HK-2 (cell line): ENCODE data around the gene NREP.
"Not testable (repeated sequence)": the region's sequence is repeated elsewhere in the genome, so short reads cannot be mapped to it uniquely, and the experiment has no call there.

ENCODE experiments used
- DNase-seq: peaks from one replicate; pipeline ENCODE4 v3.0.0-alpha.2; 2018; ENCODE audit not compliant: unreplicated experiment

NREP gene

DNA sequence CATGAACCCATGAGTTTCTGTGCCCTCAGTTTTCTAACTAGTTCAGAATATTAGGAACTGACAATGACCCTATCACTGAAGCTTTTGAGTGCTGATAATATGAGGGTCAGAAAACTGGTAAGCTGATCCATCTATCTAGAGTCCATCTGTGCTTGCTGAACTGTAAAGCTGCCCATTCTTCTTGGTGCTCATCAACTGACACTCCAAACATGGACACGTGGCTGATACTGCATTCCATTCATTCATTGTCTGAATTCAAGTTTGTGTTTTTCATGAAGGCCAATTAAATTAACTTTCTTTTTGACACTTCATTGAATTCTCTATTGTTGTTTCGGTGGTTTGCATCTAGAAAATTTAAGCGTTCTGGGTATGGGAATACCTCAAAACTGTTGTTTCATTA, 17.6 kb downstream of the NREP start:
- no peak for DNase-seq

DNA sequence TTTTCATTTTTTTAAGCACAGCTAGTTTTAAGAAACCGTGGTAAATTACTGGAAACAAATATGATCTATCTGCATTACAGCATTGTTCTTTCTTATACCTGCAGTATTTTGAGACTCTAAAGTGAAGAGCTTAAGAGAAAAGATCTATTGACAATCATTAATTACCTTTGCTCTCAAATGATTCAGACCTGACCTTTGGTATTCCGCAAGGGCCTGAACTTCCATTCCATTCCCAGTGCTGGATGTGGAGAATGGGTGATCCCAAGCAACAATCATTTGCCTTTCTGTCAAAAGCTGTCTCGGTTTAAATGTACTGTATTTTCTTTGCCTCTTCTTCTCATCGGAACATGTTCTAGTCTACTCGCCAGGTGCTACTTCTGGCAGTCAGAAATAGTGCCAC, 18.9 kb downstream of the NREP start:
- no peak for DNase-seq

DNA sequence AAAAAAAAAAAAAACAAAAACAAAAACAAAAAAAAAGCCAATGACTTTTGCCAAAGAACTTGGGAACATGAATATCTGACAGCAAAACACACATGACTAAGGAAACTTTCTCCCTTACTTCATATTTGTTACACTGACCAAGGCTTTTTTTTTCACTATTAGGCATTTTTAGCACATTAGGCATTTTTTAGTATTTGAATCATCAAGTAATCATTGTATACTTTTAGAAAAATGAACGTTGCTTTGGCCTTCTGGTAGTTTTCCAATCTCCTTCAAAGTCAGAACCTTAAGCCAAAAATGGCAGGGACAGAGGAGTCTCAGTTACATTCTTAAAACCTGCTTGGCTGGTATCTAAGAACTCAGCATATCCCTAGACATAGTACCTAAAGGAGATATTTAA, 19.3 kb downstream of the NREP start:
- DNase-seq = no peak

DNA sequence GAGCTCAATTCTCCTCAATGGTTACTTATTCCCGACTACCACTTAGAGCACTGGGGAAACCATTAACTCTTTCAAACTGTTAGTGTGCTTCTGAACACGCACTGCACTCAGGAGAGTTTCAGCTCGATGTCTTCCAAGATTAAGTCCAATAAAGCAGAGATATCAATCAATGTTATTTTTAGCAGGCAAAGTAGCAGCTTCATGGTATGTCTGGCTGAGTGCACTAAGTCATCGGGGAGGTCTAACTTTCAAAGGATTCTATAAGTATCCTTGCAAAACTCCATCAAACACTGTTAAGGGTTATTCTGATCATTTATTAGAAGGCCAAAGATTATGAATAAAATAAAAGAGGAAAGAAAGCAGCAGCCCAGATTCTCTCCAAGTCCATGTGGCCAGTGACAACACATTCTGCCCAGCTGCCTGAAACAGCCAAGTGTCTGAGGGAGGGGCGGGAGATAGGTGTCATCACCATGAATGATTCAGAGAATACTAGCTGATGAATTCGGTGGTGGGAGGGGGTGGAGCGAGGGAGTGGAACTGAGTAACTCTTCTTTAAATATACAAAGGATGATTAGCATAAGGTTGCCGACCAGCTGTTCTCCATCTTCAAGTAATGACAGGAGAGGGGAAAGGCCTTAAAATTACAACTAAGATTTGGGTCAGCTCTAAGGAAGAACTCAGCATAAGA, 21.3 kb downstream of the NREP start:
- peak; percentile 60 for DNase-seq

DNA sequence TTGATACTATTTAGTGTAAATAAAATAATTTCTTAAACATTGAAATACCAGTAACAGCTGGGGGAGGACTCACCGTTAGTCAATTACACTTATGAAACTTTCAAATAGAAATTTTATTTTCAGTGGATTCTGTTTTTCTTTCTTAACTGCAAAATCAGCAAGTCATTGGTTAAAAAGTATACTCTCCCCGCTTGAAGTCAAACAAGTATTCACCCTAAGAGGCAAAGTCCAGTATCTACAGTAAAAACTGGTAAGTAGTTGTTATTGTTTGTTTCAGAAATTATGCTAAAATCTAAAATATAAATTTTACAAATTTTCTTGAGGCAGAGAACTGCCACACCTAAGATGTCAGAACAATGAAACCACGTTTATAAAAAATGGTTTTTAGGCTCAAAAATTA, 22.4 kb downstream of the NREP start:
- DNase-seq = no peak

DNA sequence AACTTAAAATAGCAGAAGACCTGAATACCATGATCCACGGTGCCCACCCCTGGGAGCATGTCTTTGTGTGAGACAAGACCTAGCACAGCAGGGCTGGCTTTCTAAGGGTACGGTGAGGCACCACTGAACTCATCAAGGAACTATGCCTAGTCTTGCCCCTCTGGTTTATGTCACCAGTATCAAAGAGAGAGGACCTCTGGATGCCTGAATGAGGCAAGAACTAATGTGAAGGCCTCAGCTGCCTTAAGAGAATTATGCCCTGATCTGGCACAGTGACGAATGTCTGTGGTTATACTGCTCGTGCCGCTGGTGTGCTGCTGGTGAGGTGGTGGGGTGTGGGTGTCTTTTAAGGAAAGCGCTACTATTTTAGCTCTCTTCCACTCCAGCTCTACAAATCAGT, 23.0 kb downstream of the NREP start:
- DNase-seq = no peak

DNA sequence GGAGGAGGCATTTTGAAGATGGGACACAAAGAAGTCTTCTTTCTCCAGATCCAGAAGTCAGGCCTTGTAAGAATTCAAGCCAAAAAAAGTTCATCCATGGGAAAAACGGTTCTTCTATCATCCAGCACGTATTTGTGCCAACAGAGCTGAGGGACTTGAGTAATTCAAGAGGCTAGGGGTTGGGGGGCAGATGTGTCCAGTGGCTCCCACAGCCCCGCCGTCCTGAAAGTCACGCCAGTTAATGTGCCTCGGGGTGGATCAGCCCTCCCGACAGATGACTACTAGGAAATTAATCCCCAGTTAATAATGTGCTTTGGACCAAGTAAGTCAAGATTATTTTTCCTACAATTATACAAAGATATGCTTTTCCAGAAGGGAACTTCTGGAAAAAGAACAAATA, 23.4 kb downstream of the NREP start:
- no peak for DNase-seq

DNA sequence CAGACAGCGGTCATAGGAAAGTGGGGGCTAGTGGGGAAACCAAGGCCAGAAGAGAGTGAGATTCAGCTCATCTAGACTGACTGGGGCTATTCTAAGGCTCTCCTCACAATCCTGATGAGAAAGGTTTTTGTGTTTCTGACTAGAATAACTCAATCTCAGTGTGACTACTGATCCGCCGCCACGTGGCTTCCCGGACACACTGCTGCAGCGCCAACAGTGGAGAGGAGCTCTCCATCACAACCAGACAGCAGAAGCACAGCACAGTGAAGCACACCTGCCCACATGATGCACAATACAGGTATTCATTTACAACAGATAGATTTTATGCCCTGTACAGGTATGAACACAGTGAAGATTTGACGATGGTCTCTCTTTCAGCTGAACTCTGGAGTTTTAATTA, 25.4 kb downstream of the NREP start:
- no peak for DNase-seq

DNA sequence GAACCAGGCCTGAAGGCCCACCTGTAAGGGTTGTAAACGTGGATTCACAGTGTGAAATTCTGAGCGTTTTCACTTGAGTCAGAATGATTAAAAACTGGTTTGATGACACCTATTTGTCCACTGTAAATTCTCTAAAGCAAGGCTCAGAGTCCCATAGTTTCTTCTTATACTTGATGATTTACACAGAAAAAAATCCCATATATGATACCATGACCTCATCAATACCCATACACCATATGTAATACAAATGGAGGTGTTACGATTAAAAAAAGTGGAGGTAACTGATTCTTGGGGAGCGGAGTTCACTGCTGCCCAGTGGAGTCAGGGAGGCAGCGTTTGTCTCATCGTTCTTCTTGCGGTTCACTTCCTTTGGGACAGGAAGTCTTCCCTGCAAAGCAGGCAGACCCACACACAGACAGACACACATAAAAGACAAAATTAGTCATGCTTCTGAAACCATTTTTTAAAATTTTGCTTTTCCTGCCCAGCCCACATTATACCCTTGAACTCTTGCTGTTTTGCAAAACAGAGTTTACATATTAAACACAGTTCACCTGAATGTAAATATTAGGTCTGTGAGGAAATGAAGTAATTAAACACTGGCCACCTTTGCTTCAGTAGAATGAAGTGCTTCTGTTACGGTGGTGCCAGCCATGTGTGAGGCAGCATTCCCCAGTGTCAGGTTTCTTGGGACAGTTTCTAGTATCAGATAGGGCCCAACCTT, 26.2 kb downstream of the NREP start:
- no peak for DNase-seq

DNA sequence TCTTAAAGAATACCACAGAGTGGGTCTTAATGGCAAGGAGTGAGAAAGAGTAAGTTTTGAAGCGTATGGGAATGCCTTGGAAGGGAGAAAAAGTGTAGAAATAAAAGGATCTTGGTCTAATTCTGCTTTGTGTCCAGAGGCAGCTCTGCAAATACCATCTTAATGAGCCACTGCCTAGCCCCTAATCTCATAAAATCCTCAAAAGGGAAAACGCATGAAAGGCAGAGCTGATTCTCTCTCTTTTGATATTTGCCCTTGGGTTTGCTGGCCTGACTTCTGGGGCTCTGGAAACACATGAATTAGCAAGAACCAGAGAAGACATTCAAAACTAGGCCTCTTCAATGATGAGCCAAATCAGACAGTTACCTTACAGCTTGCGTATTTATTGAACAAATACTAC, 28.1 kb downstream of the NREP start:
- no peak for DNase-seq

DNA sequence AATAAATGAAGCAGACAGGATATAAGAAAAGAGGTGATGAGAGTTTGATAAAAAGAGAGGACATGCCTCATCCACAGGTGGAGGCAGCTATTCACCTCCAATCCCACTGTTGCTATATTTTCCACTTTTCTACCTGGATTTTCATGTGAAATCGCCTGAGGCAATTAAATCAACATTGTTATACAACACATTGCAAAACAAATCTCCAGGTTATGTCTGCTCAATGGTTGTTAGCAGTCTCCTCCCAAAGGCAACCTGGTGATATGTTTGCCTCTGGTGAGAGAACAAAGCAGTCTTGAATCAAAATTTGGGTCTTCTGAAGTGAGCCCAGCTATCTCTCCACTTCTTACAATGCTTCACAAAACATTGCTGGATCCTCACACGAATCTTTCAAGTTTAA, 30.0 kb downstream of the NREP start:
- no peak for DNase-seq

DNA sequence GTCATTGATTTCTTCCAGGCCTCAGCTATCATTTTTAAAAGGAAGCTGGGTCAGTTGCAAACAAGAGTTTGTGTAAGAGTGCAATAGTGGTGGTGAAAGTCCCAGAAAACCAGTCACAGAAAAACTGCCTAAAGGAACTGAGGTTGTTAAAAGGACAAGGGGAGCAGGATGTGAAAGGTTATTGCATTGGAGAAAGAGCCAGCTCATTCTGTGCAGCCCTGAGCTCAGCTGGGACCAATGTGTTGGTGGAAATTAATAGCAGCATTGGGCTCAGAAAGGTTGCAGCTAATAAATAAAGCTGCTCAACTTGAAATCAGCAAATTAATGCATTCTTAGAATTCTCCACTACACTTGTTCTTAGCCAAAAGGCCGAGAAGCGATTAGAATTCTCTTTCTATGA, 34.9 kb downstream of the NREP start:
- no peak for DNase-seq

DNA sequence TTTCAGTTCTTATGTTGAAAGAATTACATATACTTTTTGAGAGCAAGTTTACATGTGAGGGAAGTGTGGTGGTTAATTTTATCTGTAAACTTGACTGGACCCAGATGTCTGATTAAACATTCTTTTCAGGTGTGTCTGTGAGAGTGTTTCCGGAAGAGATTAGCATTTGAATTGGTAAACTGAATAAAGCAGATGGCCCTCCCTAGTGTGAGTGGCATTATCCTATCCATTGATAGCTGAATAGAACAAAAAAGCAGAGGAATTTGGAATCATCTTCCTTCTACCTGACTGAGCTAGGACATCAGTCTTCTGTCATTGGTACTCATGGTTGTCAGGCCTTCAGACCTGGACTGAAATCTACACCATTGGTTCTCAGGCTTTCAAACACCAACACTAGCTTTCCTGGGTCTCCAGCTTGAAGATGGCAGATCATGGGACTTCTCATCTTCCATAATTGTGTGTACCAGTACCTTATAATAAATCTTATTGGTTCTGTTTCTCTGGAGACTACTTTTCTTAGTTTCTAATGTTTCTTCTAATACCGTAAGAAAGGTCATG, 36.6 kb downstream of the NREP start:
- DNase-seq = no peak

DNA sequence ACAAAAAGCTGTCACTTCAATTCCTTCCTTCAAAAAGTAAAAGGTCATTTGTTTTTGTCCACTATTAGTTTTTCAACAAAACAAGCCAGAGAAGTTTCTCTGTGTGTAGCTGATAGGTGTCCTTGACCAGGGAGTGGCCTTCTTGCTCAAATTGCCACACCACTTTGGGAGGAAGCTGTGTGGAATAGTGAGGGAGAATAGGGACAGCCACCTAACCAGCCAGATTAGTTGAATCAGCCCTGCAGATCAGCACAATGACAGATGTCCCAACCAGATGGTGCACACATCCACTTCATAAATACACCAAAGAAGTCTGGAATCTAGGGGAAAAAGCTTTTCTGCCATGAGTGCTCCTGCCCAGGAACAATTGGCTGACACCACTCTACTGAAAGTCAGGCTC, 37.2 kb downstream of the NREP start:
- no peak for DNase-seq

DNA sequence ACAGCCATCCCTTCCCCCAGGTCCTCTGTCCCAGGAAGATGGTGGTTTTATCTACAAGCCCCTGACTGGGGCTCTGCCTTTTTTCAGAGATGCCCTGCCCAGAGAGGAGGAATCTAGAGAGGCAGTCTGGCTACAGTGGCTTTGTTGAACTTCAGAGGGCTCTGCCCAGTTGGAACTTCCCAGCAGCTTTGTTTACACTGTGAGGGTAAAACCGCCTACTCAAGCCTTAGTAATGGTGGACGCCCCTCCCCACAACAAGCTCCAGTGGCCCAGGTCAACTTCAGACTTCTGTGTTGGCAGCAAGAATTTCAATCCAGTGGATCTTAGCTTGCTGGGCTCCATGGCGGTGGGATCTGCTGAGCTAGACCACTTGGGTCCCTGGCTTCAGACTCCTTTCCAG, 40.2 kb downstream of the NREP start:
- not testable (repeated sequence) for DNase-seq

DNA sequence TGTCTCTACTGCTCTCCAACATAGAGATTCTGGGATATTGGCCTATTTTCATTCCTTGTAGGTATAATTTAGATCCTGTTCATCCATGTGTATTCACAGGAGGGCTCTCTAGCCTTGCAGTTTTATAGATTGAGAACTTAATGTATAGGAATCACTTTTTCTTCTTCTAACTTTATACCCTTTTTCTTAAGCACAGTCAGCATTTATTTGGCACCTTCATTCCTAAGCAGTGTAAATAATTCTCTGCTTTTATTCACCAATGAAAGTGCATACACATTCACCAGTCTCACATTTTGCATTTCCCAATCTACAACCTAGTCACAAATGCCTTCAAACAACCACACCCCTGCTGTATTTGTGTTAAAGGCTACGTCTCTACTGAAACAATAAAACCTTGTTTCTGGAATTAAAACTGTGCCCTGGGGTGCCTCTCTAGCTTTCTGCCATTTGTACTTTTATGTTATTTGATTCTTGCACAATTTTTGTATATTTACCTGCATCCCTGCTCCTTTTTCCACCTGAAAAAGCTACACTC, 49.3 kb downstream of the NREP start:
- no peak for DNase-seq

DNA sequence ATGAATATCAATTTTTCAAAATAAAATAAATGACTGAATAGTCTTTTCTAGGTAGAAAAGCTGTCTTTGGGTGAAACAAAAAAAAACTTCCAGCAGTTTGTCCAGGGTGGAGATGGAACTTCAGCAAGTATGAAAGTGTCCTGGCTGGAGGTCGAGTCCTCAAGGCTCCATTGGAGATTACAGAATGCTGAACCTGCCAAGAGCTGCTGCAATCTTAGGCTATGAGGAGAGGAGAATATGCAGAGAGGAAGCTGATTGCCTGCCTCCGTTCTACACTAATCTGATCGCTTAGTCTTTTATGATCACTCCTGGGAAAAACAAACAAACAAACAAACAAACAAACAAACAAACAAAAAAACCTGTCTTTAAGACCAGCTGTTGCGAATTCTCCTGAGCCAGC, 50.6 kb downstream of the NREP start:
- no peak for DNase-seq

DNA sequence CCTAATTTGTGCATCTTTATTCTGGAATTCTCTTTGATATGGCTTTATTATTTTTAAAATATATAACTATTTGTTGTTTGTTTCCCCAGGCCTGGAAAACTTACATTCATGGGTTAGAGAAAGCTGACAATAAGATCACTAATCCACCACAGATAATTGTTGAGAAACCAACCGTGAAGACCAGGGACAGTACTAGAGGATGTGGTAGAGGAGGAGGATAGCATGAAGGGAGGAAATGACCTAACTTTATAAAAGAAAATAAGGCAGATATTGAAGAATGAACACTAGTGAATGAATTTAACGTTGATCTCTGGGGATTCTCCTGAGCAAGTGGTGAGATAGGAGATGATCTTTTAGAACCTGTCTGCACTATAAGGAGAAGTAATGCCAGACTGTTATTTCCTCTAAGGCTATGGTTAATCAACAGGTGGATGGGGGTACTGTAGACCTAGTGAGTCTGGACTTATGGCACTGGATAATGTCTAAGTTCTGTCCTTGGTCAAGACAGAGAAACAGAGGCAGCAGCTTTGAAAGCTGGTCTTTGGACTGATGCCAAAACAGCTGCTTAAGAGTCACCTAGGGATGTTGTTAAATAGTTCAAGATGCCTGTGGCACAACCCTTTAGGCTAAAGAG, 52.4 kb downstream of the NREP start:
- DNase-seq = no peak

DNA sequence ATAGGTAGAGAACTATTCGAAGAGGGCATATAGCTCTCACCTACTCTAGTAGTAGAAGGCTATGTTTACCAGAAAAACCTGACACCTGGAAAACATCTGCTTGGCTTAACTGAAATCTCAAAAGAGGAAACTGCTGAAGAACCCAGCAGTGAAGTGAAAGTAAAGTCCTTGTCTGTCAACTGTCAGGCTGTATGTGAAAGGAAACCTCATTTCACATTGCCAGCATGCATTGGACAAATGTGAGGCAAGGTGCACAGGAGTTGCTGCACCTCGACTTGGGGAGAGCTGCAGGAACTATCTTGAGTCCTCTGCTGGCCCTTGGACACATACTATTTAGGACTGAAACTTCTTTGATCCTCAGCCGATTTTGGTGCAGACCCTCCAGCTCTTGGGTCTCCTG, 53.3 kb downstream of the NREP start:
- no peak for DNase-seq

DNA sequence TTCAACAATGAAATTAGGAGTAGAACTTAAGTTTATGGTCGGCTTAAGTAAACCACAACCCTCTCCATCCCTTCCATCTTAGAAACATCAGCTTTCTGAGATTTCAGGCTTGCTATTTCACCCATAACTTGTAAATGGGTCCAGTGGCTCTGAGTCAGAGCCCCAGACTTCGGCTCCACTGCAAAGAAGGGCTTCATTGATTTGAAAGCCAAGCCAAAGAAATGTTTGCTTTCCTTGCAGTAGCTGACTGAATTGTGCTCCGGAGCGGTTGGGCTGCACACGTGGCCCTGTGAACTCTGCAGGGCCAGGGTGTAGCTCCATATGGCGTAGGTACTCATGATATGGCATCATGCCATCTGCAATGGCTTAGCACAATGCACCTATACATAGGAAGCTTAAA, 57.0 kb downstream of the NREP start:
- DNase-seq = no peak

DNA sequence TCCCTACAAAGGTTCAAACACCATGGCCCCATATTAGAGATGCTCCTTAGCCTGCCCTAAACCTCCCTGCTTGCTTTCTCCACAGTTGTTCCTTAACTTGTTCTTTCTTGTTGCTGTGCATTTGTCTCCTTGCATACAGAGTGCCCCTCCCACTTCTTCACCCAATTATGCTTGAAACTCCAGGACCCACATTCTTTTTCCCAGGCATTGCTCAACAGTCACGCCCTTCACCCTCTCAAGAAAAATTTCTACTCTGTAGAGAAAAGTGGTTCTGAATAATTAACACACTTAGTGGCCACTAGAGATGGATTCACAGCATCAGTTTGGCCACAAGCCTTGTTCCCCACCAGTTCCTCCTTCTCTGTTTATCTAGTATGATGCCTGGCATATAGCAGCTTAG, 57.7 kb downstream of the NREP start:
- no peak for DNase-seq

DNA sequence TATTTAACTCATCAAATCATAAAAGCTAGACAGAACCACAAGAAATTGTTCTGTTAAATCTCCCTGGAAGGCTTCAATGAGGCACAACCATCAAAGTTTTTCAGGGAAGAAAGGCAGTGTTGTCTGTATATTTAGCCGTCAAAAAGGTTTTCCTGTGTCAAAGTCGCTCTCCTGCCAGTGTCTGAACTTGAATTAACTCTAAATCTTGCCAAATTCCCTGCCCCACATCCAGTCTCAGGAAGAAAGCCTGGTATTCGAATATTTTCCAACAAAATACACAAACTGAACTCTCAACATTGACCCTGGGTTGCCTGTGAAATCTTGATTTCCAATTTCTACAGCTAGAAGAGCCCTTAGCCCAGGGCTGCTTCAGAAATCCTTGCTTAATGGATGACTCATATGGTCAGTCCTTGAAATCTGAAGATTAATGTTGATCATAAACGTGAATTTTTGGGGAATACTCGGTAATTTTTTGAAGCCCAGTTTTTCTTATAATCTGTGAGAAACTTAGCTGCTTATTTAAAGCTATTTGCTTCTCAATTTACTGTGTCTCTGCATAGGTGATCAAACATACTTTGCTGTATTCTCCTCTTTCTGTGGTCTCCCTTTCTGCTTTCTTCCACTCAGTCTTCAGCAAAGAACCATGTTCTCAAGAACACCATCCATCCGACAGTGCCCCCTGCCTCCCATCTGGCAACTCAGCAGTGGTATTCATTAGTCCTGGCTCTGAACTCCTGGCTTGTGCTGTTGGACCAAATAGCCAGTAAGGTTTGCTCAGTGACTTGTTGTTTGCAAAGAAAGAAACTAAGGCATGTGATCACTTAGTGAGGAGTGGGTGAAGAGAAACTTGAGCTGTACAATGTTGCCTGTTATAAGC, 58.9 kb downstream of the NREP start:
- DNase-seq = no peak
